Pancreas (tissue), 10 donors: Measurements from ENCODE around the gene FOXJ2. TPM values are rescaled to one million over a fixed set of nuclear protein-coding genes. Genes with fewer than 3 reads are reported as not detected.

Source experiments
- ATAC-seq, 4 donors: fragments of 200-7000 bp; cut with Tn5 transposase; one replicate each; pipeline versions ENCODE4 v1.8.0 to v1.9.1; 2020; ENCODE audit warnings: mild to moderate bottlenecking in 4 of 4, moderate library complexity in 4 of 4
- DNase-seq, 6 donors: peaks; one replicate each; pipeline ENCODE4 v3.0.0-alpha.2; 2020
- FAIRE-seq: peaks from 2 replicates; lab custom pipeline; 2012; peaks lifted over from hg19 to GRCh38; lab: Jason Lieb, UNC
- H3K27ac ChIP-seq, 4 donors: fragments of 200-600 bp; sonication (generic); 1 replicate in 3 of 4; 2 replicates in 1 of 4; pipeline versions ENCODE4 v1.5.0 to v1.8.0; 2020
- H3K27me3 ChIP-seq, 4 donors: fragments of 200-600 bp; one replicate each; pipeline ENCODE4 v1.8.0; 2021
- H3K36me3 ChIP-seq, 3 donors: fragments of 200-600 bp; sonication (generic) in 1 of 3; one replicate each; pipeline versions ENCODE4 v1.5.0 to v1.8.0; 2020 to 2021
- H3K4me1 ChIP-seq, 3 donors: fragments of 200-600 bp; one replicate each; pipeline ENCODE4 v1.8.0; 2021
- H3K4me3 ChIP-seq, 4 donors: fragments of 200-600 bp; sonication (generic) in 2 of 4; one replicate each; pipeline versions ENCODE4 v1.5.0 to v1.8.0; 2020 to 2021
- H3K9me3 ChIP-seq, 4 donors: fragments of 200-600 bp; one replicate each; pipeline ENCODE4 v1.8.0; 2021
- WGBS, 2 donors: extraction: QIAGEN DNeasy Blood & Tissue Kit; methylation state at CpG; one replicate each; pipeline ENCODE4 v1.1.7; 2013; 5-methylcytosine and 5-hydroxymethylcytosine counted together
- intact Hi-C, 3 donors: fragments of 100-400 bp; cut with DNase I; formaldehyde crosslinking; loops; one replicate each; pipeline versions ENCODE4 v1.11.1 to v1.14.2; 2022
- polyA plus RNA-seq, 2 donors: library from polyadenylated mRNA; stranded (reverse); fragments of 200-250 nt; gene quantifications; one replicate each; pipeline ENCODE4 v1.2.3, GENCODE V29; 2013
- total RNA-seq, 6 donors: library from RNA; stranded (reverse); fragmentation: NEBNext Ultra II Directional in 4 of 6; extraction: Animal tissue kit (Norgen Biotek cat#: 25700) in 4 of 6; gene quantifications; one replicate each; pipeline versions ENCODE4 v1.2.1 to v1.2.4, GENCODE V29; 2021 to 2023
- TF ChIP-seq, protein P1 (sequence below), 4 donors: fragments of 200-600 bp; sonication (generic) in 3 of 4; IDR thresholded peaks; one replicate each; pipeline versions ENCODE4 v1.5.0 to v1.8.0; 2021; ENCODE audit warnings: antibody characterized with exemption in 4 of 4
- donor health status: healthy with polysubstance abuse.
- donor health status: DM: no; HTN: no; CAD: no; lungs with moderate emphysema.
- donor health status: DM: no; HTN: no; CAD: no.
- donor health status: control.
- donor health status: control.
- donor health status: Bipolar disorder and iron deficiency.
- donor health status: DM: yes; HTN: yes; CAD: no.
- donor health status: DM: no; HTN: no; CAD: no.
- donor health status: DM: no; HTN: no; CAD: no.
- donor health status: DM: yes; HTN: yes; CAD: no.

The FOXJ2 gene
- total and polyA plus RNA-seq, 8 donors: 5.3 to 10.4 (median 6.9) TPM

DNA sequence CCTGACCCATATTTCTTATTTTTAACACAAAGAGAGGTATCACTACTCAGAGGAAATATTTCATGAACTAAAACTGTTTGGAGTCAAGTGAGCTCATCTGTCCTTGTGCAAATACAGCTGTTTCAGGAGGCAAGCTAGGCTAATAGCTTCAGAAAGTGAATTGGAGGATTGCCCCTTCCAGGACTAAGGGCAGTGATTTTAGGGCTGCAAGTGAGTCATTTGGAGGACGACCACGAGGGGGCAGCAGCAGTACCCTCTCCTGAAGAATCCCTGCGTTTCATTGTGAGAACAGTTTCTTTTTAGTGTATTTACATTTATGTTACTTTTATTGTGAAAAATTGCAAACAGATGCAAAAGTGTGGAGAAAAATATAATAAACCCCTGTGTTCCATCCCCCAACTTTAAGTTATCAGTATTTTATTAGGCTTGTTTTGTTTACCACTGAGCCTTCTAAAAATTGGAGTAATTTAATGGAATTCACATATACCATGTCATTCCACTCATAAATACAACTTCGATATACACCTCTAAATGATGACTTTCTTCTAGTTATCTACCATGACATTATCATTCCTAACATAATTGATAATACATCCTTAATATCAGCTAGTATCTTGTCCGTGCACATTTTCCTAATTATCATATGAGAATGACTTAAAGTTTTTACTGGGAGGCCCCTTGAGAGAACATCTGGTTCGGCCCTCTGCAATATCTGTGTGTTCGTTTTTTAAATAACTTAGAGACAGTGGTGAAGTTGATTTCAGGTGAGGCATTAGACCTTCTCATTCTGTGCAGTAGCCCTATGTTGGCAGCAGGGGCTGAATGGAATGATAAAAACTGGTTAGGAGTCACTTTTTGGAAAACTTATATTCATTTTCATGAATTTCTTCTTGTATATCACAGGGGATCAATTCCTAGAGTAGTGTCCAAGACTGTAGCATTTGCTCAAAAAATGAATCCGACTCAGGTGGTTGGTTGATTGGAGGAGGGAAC lies 13.7 kb downstream of the FOXJ2 start:
- FAIRE-seq: peak; percentile 64
- DNase-seq: peak in 5 of 6 donors; percentile 58 to 87 (median 75)
- Histone ChIP-seq H3K27me3 (no peaks in the 10 kb centered on the region), H3K9me3 (no peaks in the 10 kb centered on the region), H3K36me3 (peaks cover 3 to 74% (median 39%) of the 10 kb centered on the region in 3 donors), H3K27ac (no peak overlapping the region), H3K4me3 (no peak overlapping the region), H3K4me1 (no peaks in the 10 kb centered on the region)
- 35 to 41% methylated on average over 8 of the region's 8 CpGs for WGBS, 2 donors
- TF ChIP-seq, protein P1, sequence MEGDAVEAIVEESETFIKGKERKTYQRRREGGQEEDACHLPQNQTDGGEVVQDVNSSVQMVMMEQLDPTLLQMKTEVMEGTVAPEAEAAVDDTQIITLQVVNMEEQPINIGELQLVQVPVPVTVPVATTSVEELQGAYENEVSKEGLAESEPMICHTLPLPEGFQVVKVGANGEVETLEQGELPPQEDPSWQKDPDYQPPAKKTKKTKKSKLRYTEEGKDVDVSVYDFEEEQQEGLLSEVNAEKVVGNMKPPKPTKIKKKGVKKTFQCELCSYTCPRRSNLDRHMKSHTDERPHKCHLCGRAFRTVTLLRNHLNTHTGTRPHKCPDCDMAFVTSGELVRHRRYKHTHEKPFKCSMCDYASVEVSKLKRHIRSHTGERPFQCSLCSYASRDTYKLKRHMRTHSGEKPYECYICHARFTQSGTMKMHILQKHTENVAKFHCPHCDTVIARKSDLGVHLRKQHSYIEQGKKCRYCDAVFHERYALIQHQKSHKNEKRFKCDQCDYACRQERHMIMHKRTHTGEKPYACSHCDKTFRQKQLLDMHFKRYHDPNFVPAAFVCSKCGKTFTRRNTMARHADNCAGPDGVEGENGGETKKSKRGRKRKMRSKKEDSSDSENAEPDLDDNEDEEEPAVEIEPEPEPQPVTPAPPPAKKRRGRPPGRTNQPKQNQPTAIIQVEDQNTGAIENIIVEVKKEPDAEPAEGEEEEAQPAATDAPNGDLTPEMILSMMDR (IDR thresholded peaks at IDR 0.05): peak; percentile 70 to 82 (median 80)
- ATAC-seq: peak; percentile 88 to 97 (median 94)
- intact Hi-C loops: no loop called here

DNA sequence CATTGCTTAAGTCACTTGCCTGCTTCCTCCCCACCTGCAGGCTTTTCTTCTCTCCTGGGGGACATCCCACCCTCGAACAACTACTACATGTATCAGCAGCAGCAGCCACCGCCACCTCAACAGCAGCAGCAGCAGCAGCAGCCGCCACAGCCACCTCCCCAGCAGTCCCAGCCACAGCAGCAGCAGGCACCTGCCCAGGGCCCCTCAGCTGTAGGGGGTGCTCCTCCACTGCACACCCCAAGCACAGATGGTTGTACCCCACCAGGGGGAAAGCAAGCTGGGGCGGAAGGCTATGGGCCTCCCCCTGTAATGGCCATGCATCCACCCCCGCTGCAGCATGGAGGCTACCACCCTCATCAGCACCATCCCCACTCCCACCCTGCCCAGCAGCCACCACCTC lies 15.3 kb downstream of the FOXJ2 start:
- DNase-seq: no peak
- 94 to 95% methylated on average over 5 of the region's 5 CpGs for WGBS, 2 donors
- ATAC-seq: no peak
- no peak overlapping the region for H3K4me3 ChIP-seq
- intact Hi-C loops: no loop called here
- peaks cover 3 to 72% (median 44%) of the 10 kb centered on the region in 3 donors for H3K36me3 ChIP-seq
- H3K27me3 ChIP-seq: no peaks in the 10 kb centered on the region
- H3K9me3 ChIP-seq: no peaks in the 10 kb centered on the region
- no peak overlapping the region for H3K27ac ChIP-seq
- no peaks in the 10 kb centered on the region for H3K4me1 ChIP-seq
- FAIRE-seq: no peak
- TF ChIP-seq, protein P1 (IDR thresholded peaks at IDR 0.05): no peak

DNA sequence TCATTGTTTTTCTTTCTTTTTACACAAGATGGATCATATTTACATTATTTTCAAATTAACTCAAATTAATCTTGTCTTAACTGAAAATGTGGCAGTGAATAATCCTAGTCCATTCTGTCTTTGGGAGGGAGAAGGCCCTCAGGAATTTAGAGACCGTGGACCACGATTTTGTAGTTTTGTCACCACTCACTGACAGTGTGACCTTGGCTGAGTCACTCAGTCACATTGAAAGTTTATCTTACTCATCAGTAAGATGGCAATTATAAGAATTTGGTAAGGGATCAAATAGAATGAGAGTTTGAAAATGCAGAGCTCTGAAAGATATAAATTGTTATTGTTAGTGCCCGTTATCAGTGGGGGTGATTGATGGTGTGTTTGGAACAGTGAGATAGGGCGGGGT lies 16.4 kb downstream of the FOXJ2 start:
- intact Hi-C loops: no loop called here
- no peak for DNase-seq
- Histone ChIP-seq H3K4me1 (no peaks in the 10 kb centered on the region), H3K27ac (no peak overlapping the region), H3K27me3 (no peaks in the 10 kb centered on the region), H3K9me3 (no peaks in the 10 kb centered on the region), H3K36me3 (peaks cover 0 to 75% (median 37%) of the 10 kb centered on the region in 3 donors), H3K4me3 (no peak overlapping the region)
- TF ChIP-seq, protein P1 (IDR thresholded peaks at IDR 0.05): no peak
- no peak for ATAC-seq
- no peak for FAIRE-seq
- WGBS, 2 donors: 72 to 84% methylated on average over 4 of the region's 4 CpGs

DNA sequence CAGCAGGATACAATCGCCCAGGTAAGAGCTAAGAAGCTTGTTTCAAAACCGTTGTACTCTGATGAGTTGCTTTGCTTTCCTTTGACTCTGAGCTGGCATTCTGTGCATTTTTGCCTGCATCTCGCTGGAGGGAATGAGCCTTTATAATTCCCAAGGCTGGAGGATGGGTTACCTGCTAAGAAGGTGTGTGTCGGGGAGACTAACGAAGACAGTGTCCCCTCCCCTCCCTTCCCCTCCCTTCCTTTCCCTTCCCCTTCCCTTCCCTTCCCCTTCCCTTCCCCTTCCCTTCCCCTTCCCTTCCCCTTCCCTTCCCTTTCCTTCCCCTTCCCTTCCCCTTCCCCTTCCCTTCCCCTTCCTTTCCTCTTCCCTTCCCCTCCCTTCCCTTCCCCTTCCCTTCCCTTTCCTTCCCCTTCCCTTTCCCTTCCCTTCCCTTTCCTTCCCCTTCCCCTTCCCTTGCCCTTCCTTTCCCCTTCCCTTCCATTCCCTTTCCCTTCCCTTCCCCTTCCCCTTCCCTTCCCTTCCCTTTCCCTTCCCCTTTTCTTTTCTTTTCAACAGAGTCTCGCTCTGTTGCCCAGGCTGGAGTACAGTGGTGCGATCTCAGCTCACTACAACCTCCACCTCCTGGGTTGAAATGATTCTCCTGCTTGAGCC lies 18.2 kb downstream of the FOXJ2 start:
- Histone ChIP-seq H3K9me3 (no peaks in the 10 kb centered on the region), H3K27me3 (no peaks in the 10 kb centered on the region), H3K36me3 (peaks cover 0 to 62% (median 37%) of the 10 kb centered on the region in 3 donors), H3K27ac (no peak overlapping the region), H3K4me1 (no peaks in the 10 kb centered on the region), H3K4me3 (no peak overlapping the region)
- FAIRE-seq (no peak), DNase-seq (no peak), ATAC-seq (no peak)
- TF ChIP-seq, protein P1 (IDR thresholded peaks at IDR 0.05): no peak
- 88 to 92% methylated on average over 7 of the region's 7 CpGs for WGBS, 2 donors
- intact Hi-C loops: no loop called here
